GM21390 (cell line): ENCODE measurements around the gene UGT2B17.

Experiments
- ATAC-seq: cut with Tn5 transposase; IDR thresholded peaks from one replicate; pipeline ENCODE4 v1.9.1; 2021; ENCODE audit not compliant: unreplicated experiment

Gene UGT2B17

DNA sequence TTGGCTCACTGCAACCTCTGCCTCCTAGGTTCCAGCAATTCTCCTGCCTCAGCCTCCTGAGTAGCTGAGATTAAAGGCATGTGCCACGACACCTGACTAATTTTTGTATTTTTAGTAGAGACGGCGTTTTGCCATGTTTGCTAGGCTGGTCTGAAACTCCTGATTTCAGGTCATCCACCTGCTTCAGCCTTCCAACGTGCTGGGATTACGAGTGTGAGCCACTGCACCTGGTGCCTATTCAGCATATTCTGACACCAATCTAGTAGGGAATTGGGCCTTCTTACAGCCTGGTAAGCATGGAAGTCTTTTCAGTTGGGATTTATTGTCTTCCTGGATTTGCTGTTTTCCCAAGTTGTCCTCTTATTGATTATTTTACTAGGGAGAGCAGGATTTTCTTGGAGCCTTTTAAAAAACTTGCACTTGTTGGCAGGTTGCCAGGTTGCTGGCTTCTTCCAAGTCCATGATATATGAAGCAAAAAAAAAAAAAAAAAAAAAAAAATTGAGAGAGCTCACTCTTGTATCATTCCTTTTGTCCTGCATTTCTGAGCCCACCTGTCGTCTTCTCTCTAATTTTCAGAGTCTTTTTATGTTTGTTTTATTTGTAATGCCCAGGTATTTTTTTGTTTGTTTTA lies 85.2 kb downstream of the UGT2B17 start:
- no peak for ATAC-seq

GRCh38 chr4:68489338-68489737 lies 86.8 kb downstream of the UGT2B17 start:
- ATAC-seq: no peak
